ENCODE measurements around the gene HAO1. TPM values are rescaled to one million over a fixed set of nuclear protein-coding genes. Genes with fewer than 3 reads are reported as not detected.
A peak's percentile ranks its signal among the peaks of the same experiment; 100 is the strongest.

HAO1 gene
- total and polyA plus RNA-seq, 2 experiments from 2014 or later = 1.7 to 2.7 TPM

- no peak for DNase-seq (ENCODE audit: low spot score)
- Histone ChIP-seq H3K36me3 (replicated peaks; ENCODE audit: insufficient read depth, low read depth) (no peaks in the 10 kb centered on the region), H3K27ac (no peak overlapping the region), H3K9me3 (ENCODE audit: low read depth) (no peaks in the 10 kb centered on the region), H3K9me2 (replicated peaks; ENCODE audit: insufficient read depth) (no peaks in the 10 kb centered on the region), H4K20me1 (ENCODE audit: insufficient read depth, poor library complexity, severe bottlenecking) (no peaks in the 10 kb centered on the region), H3K4me1 (ENCODE audit: insufficient read depth) (no peaks in the 10 kb centered on the region), H2AFZ (no peak overlapping the region), H3K79me2 (no peaks in the 10 kb centered on the region), H3K4me3 (no peak overlapping the region), H3K27me3 (no peaks in the 10 kb centered on the region), H3K4me2 (no peak overlapping the region)
- 94% methylated on average over 4 of the region's 4 CpGs for WGBS (ENCODE audit: low lambda C conversion rate, missing lambda C conversion rate)
- TF ChIP-seq, protein P1, sequence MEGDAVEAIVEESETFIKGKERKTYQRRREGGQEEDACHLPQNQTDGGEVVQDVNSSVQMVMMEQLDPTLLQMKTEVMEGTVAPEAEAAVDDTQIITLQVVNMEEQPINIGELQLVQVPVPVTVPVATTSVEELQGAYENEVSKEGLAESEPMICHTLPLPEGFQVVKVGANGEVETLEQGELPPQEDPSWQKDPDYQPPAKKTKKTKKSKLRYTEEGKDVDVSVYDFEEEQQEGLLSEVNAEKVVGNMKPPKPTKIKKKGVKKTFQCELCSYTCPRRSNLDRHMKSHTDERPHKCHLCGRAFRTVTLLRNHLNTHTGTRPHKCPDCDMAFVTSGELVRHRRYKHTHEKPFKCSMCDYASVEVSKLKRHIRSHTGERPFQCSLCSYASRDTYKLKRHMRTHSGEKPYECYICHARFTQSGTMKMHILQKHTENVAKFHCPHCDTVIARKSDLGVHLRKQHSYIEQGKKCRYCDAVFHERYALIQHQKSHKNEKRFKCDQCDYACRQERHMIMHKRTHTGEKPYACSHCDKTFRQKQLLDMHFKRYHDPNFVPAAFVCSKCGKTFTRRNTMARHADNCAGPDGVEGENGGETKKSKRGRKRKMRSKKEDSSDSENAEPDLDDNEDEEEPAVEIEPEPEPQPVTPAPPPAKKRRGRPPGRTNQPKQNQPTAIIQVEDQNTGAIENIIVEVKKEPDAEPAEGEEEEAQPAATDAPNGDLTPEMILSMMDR (IDR thresholded peaks at IDR 0.05; ENCODE audit: poor library complexity) = no peak
- TF ChIP-seq EZH2phosphoT487 (IDR thresholded peaks at IDR 0.05; ENCODE audit: low read depth, severe bottlenecking, unreplicated experiment) (no peak), EZH2 (IDR thresholded peaks at IDR 0.05; ENCODE audit: borderline replicate concordance) (no peak)
These were observed 58.2 kb downstream of the HAO1 start for GRCh38 chr20:7882076-7882475.

- no peak overlapping the region for H3K27ac ChIP-seq
- no peak overlapping the region for H3K4me3 ChIP-seq
- no peaks in the 10 kb centered on the region for H3K36me3 ChIP-seq (replicated peaks; ENCODE audit: insufficient read depth, low read depth)
- TF ChIP-seq, protein P1 (IDR thresholded peaks at IDR 0.05; ENCODE audit: poor library complexity) = no peak
- TF ChIP-seq EZH2 (IDR thresholded peaks at IDR 0.05; ENCODE audit: borderline replicate concordance) = no peak
- no peak for TF ChIP-seq EZH2phosphoT487 (IDR thresholded peaks at IDR 0.05; ENCODE audit: low read depth, severe bottlenecking, unreplicated experiment)
- no peak for DNase-seq (ENCODE audit: low spot score)
- H3K9me2 ChIP-seq (replicated peaks; ENCODE audit: insufficient read depth) = no peaks in the 10 kb centered on the region
- WGBS (ENCODE audit: low lambda C conversion rate, missing lambda C conversion rate) = 87% methylated on average over 3 of the region's 3 CpGs
- H3K4me2 ChIP-seq = no peak overlapping the region
- H3K79me2 ChIP-seq = no peaks in the 10 kb centered on the region
- no peaks in the 10 kb centered on the region for H4K20me1 ChIP-seq (ENCODE audit: insufficient read depth, poor library complexity, severe bottlenecking)
- H3K27me3 ChIP-seq = no peaks in the 10 kb centered on the region
- no peaks in the 10 kb centered on the region for H3K4me1 ChIP-seq (ENCODE audit: insufficient read depth)
- H2AFZ ChIP-seq = no peak overlapping the region
- no peaks in the 10 kb centered on the region for H3K9me3 ChIP-seq (ENCODE audit: low read depth)
These were observed 58.7 kb downstream of the HAO1 start for GRCh38 chr20:7881551-7881950.

DNA sequence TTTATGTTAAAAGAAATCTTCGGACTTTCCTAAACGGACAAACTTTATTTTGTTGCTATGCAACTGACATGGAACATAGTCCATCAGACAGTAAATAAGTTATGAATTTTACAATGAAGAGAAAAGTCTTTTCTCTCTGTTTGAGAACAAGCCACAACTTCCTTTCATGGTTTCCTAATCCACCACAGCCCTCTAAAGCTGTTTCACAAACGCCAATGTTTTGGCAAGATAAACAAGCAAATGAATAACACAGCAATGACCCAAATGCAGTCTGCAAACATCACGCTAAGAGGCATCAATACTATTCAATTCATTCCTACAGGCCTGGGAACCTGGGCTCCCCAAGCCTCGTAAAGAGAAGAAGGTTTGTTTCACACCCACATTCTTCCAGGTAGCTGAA lies 60.4 kb downstream of the HAO1 start:
- Histone ChIP-seq H3K4me1 (ENCODE audit: insufficient read depth) (no peaks in the 10 kb centered on the region), H3K36me3 (replicated peaks; ENCODE audit: insufficient read depth, low read depth) (no peaks in the 10 kb centered on the region), H3K4me2 (no peak overlapping the region), H2AFZ (no peak overlapping the region), H3K79me2 (no peaks in the 10 kb centered on the region), H3K27ac (peak overlapping the region; percentile 15), H3K9me3 (ENCODE audit: low read depth) (no peaks in the 10 kb centered on the region), H4K20me1 (ENCODE audit: insufficient read depth, poor library complexity, severe bottlenecking) (no peaks in the 10 kb centered on the region), H3K9me2 (replicated peaks; ENCODE audit: insufficient read depth) (no peaks in the 10 kb centered on the region), H3K27me3 (no peaks in the 10 kb centered on the region), H3K4me3 (no peak overlapping the region)
- no peak for TF ChIP-seq EZH2phosphoT487 (IDR thresholded peaks at IDR 0.05; ENCODE audit: low read depth, severe bottlenecking, unreplicated experiment)
- TF ChIP-seq, protein P1 (IDR thresholded peaks at IDR 0.05; ENCODE audit: poor library complexity) = no peak
- DNase-seq (ENCODE audit: low spot score) = peak; percentile 6
- 35% methylated on average over 5 of the region's 5 CpGs for WGBS (ENCODE audit: low lambda C conversion rate, missing lambda C conversion rate)

GRCh38 chr20:7868108-7868507 lies 72.2 kb downstream of the HAO1 start:
- no peak overlapping the region for H3K27ac ChIP-seq
- DNase-seq (ENCODE audit: low spot score) = no peak
- H3K27me3 ChIP-seq = no peaks in the 10 kb centered on the region
- H4K20me1 ChIP-seq (ENCODE audit: insufficient read depth, poor library complexity, severe bottlenecking) = no peaks in the 10 kb centered on the region
- no peaks in the 10 kb centered on the region for H3K36me3 ChIP-seq (replicated peaks; ENCODE audit: insufficient read depth, low read depth)
- H3K4me2 ChIP-seq = no peak overlapping the region
- H3K9me3 ChIP-seq (ENCODE audit: low read depth) = no peaks in the 10 kb centered on the region
- no peaks in the 10 kb centered on the region for H3K79me2 ChIP-seq
- no peak overlapping the region for H3K4me3 ChIP-seq
- H3K4me1 ChIP-seq (ENCODE audit: insufficient read depth) = no peaks in the 10 kb centered on the region
- TF ChIP-seq, protein P1 (IDR thresholded peaks at IDR 0.05; ENCODE audit: poor library complexity) = no peak
- TF ChIP-seq EZH2phosphoT487 (IDR thresholded peaks at IDR 0.05; ENCODE audit: low read depth, severe bottlenecking, unreplicated experiment) = no peak
- no peak for TF ChIP-seq EZH2 (IDR thresholded peaks at IDR 0.05; ENCODE audit: borderline replicate concordance)
- 85% methylated on average over 2 of the region's 2 CpGs for WGBS (ENCODE audit: low lambda C conversion rate, missing lambda C conversion rate)
- H3K9me2 ChIP-seq (replicated peaks; ENCODE audit: insufficient read depth) = no peaks in the 10 kb centered on the region
- H2AFZ ChIP-seq = no peak overlapping the region
